NCI-H2196 treated with DMSO at 0.1 percent for 48 hours (cell line): ENCODE measurements around the gene CD34.
"Not testable (repeated sequence)": the region's sequence is repeated elsewhere in the genome, so short reads cannot be mapped to it uniquely, and the experiment has no call there.

ENCODE experiments used
- DNase-seq: peaks from one replicate; lab custom pipeline; 2025; ENCODE audit not compliant: unreplicated experiment; lab: John Stamatoyannopoulos, UW

The CD34 gene

GRCh38 chr1:207877914-207878313 is 33.0 kb downstream of the CD34 start:
- not testable (repeated sequence) for DNase-seq

GRCh38 chr1:207876131-207876530 is 34.8 kb downstream of the CD34 start:
- DNase-seq, result no peak

- no peak for DNase-seq
Measured at GRCh38 chr1:207875532-207875931, 35.4 kb downstream of the CD34 start.

GRCh38 chr1:207873055-207873890 is 37.7 kb downstream of the CD34 start:
- DNase-seq, result no peak

GRCh38 chr1:207872621-207873020 is 38.3 kb downstream of the CD34 start:
- DNase-seq, result no peak

- no peak for DNase-seq
Measured at GRCh38 chr1:207871117-207871649, 39.7 kb downstream of the CD34 start.

- no peak for DNase-seq
Measured at GRCh38 chr1:207870306-207871031, 40.5 kb downstream of the CD34 start.

GRCh38 chr1:207869859-207870258 is 41.1 kb downstream of the CD34 start:
- no peak for DNase-seq

GRCh38 chr1:207868774-207869721 is 41.9 kb downstream of the CD34 start:
- peak; percentile 32 for DNase-seq

GRCh38 chr1:207868251-207868773 is 42.6 kb downstream of the CD34 start:
- DNase-seq, result no peak

- no peak for DNase-seq
Measured at GRCh38 chr1:207867136-207868109, 43.5 kb downstream of the CD34 start.

- DNase-seq, result peak; percentile 49
Measured at GRCh38 chr1:207866471-207867135, 44.3 kb downstream of the CD34 start.

GRCh38 chr1:207863893-207864535 is 46.9 kb downstream of the CD34 start:
- no peak for DNase-seq

GRCh38 chr1:207862241-207862787 is 48.6 kb downstream of the CD34 start:
- DNase-seq, result no peak

- DNase-seq, result no peak
Measured at GRCh38 chr1:207861442-207862177, 49.3 kb downstream of the CD34 start.

- DNase-seq, result no peak
Measured at GRCh38 chr1:207860531-207860930, 50.4 kb downstream of the CD34 start.

- DNase-seq, result no peak
Measured at GRCh38 chr1:207858806-207859205, 52.1 kb downstream of the CD34 start.
